CD14-positive monocyte (primary cell): Measurements from ENCODE around the gene ADAMTSL2. TPM values are rescaled to one million over a fixed set of nuclear protein-coding genes. Genes with fewer than 3 reads are reported as not detected.

Experiments
- DNase-seq, 3 donors: peaks; one replicate each; pipeline ENCODE4 v3.0.0-alpha.2; 2011 to 2022
- H2AFZ ChIP-seq: 2 replicates; pipeline ENCODE4 v1.6.0; 2012; ENCODE audit warnings: mild to moderate bottlenecking, low read depth, low read length, inconsistent platforms; ENCODE audit not compliant: insufficient read depth, poor library complexity, severe bottlenecking
- H3K27ac ChIP-seq, 2 donors: 1 replicate in 1 of 2; 2 replicates in 1 of 2; pipeline ENCODE4 v1.5.1; 2012 to 2013; ENCODE audit warnings: low read length in 2 of 2, control low read depth in 1 of 2, inconsistent platforms in 1 of 2, low read depth in 1 of 2, mild to moderate bottlenecking in 1 of 2
- H3K27me3 ChIP-seq, 2 donors: one replicate each; pipeline versions ENCODE4 v1.6.0 to v1.6.1; 2011 to 2013; ENCODE audit warnings: low read length in 2 of 2; ENCODE audit not compliant: control insufficient read depth in 2 of 2, insufficient read depth in 2 of 2
- H3K36me3 ChIP-seq, 2 donors: replicated peaks in 1 of 2; 1 replicate in 1 of 2; 2 replicates in 1 of 2; pipeline versions ENCODE4 v1.5.1 to v1.6.1; 2012 to 2013; ENCODE audit warnings: low read length in 2 of 2, control low read depth in 1 of 2, inconsistent platforms in 1 of 2, mild to moderate bottlenecking in 1 of 2; ENCODE audit not compliant: insufficient read depth in 2 of 2, control insufficient read depth in 1 of 2
- H3K4me1 ChIP-seq, 2 donors: 1 replicate in 1 of 2; 2 replicates in 1 of 2; pipeline versions ENCODE4 v1.5.1 to v1.6.1; 2012 to 2013; ENCODE audit warnings: low read length in 2 of 2, control low read depth in 1 of 2, inconsistent platforms in 1 of 2, mild to moderate bottlenecking in 1 of 2, moderate library complexity in 1 of 2; ENCODE audit not compliant: insufficient read depth in 2 of 2, control insufficient read depth in 1 of 2
- H3K4me2 ChIP-seq: replicated peaks from 2 replicates; pipeline ENCODE3; 2012; ENCODE audit warnings: low read length, moderate library complexity, mild to moderate bottlenecking; ENCODE audit not compliant: poor library complexity, severe bottlenecking; ENCODE audit errors: extremely low read depth
- H3K4me3 ChIP-seq, 3 experiments: fragments of 200-600 bp in 1 of 3; sonication (generic) in 1 of 3; replicated peaks in 1 of 3; 1 replicate in 2 of 3; 2 replicates in 1 of 3; pipeline ENCODE4 v1.5.1; 2011 to 2013; ENCODE audit warnings: low read length in 3 of 3, mild to moderate bottlenecking in 3 of 3, control low read depth in 2 of 3, low read depth in 2 of 3, inconsistent platforms in 1 of 3, moderate library complexity in 1 of 3
- H3K79me2 ChIP-seq: 2 replicates; pipeline ENCODE4 v1.6.0; 2012; ENCODE audit warnings: mild to moderate bottlenecking, control low read depth, inconsistent platforms, low read length, moderate library complexity; ENCODE audit not compliant: insufficient read depth
- H3K9ac ChIP-seq: 2 replicates; pipeline ENCODE4 v1.6.0; 2017; ENCODE audit warnings: low read length, mild to moderate bottlenecking; ENCODE audit not compliant: insufficient read depth, poor library complexity, severe bottlenecking
- H3K9me3 ChIP-seq, 2 donors: replicated peaks in 1 of 2; 1 replicate in 1 of 2; 2 replicates in 1 of 2; pipeline versions ENCODE4 v1.5.1 to v1.6.1; 2012 to 2013; ENCODE audit warnings: low read length in 2 of 2, control low read depth in 1 of 2; ENCODE audit not compliant: control insufficient read depth in 1 of 2, insufficient read depth in 1 of 2
- H4K20me1 ChIP-seq: 2 replicates; pipeline ENCODE4 v1.6.0; 2012; ENCODE audit warnings: mild to moderate bottlenecking, low read length, control low read depth, moderate library complexity; ENCODE audit not compliant: insufficient read depth
- H3K27ac Mint-ChIP-seq, 7 donors: one replicate each; pipeline ENCODE4 v1.8.0; 2020; ENCODE audit warnings: mild to moderate bottlenecking in 7 of 7, mixed read lengths in 7 of 7, moderate library complexity in 6 of 7, inconsistent platforms in 2 of 7
- H3K27me3 Mint-ChIP-seq, 3 donors: one replicate each; pipeline ENCODE4 v1.8.0; 2021 to 2022; ENCODE audit warnings: low read depth in 3 of 3, mild to moderate bottlenecking in 3 of 3, mixed read lengths in 3 of 3, moderate library complexity in 3 of 3, inconsistent platforms in 1 of 3
- H3K36me3 Mint-ChIP-seq, 2 donors: one replicate each; pipeline ENCODE4 v1.8.0; 2020; ENCODE audit warnings: mixed read lengths in 2 of 2, inconsistent platforms in 1 of 2, mild to moderate bottlenecking in 1 of 2
- H3K4me1 Mint-ChIP-seq: one replicate; pipeline ENCODE4 v1.8.0; 2020; ENCODE audit warnings: mild to moderate bottlenecking, mixed read lengths
- H3K4me3 Mint-ChIP-seq, 2 donors: one replicate each; pipeline ENCODE4 v1.8.0; 2020; ENCODE audit warnings: mild to moderate bottlenecking in 2 of 2, mixed read lengths in 2 of 2, moderate library complexity in 1 of 2
- H3K9me3 Mint-ChIP-seq, 7 donors: one replicate each; pipeline ENCODE4 v1.8.0; 2020 to 2022; ENCODE audit warnings: mixed read lengths in 7 of 7, mild to moderate bottlenecking in 6 of 7, moderate library complexity in 6 of 7, inconsistent platforms in 2 of 7
- CTCF ChIP-seq: fragments of 200-600 bp; IDR thresholded peaks from one replicate; pipeline ENCODE4 v1.8.0; 2022; ENCODE audit warnings: antibody characterized with exemption, mild to moderate bottlenecking
- WGBS: methylation state at CpG from one replicate; pipeline ENCODE4 v1.1.5; 2013; ENCODE audit warnings: missing lambda C conversion rate; ENCODE audit not compliant: insufficient coverage; 5-methylcytosine and 5-hydroxymethylcytosine counted together
- intact Hi-C, 2 donors: fragments of 100-400 bp; cut with micrococcal nuclease; formaldehyde crosslinking; loops; one replicate each; pipeline versions ENCODE4 v1.15.0 to v1.15.1; 2023
- polyA plus RNA-seq, 3 donors: library from polyadenylated mRNA; depleted of rRNA in 1 of 3; unstranded in 2 of 3; stranded (reverse) in 1 of 3; fragments of 300-500 nt in 2 of 3; fragments of >200 nt in 1 of 3; fragmentation: Illumina TruSeq in 2 of 3; gene quantifications; 1 replicate in 2 of 3; 2 replicates in 1 of 3; pipeline ENCODE4 v1.2.3, GENCODE V29; 2012 to 2021

Gene ADAMTSL2
- polyA plus RNA-seq, 3 donors, result 0.08 TPM; not detected in 2

GRCh38 chr9:133605446-133605845 lies 70.9 kb downstream of the ADAMTSL2 start:
- H3K27me3 Mint-ChIP-seq, result peaks cover 14 to 36% (median 29%) of the 10 kb centered on the region in 3 donors
- H3K9ac ChIP-seq, result no peak overlapping the region
- H3K4me3 ChIP-seq, result no peak overlapping the region
- no peaks in the 10 kb centered on the region for H3K36me3 ChIP-seq
- peaks cover 0 to 16% of the 10 kb centered on the region in 2 donors for H3K27me3 ChIP-seq
- H3K4me1 Mint-ChIP-seq, result no peaks in the 10 kb centered on the region
- H3K9me3 ChIP-seq, result no peaks in the 10 kb centered on the region
- TF ChIP-seq CTCF, result no peak
- H3K27ac Mint-ChIP-seq, result no peak overlapping the region
- intact Hi-C loops, result no loop called here
- no peak overlapping the region for H3K4me2 ChIP-seq
- no peak for DNase-seq
- H4K20me1 ChIP-seq, result no peaks in the 10 kb centered on the region
- peaks cover 0 to 6% (median 0%) of the 10 kb centered on the region in 7 donors for H3K9me3 Mint-ChIP-seq
- H3K79me2 ChIP-seq, result no peaks in the 10 kb centered on the region
- H3K4me1 ChIP-seq, result no peaks in the 10 kb centered on the region
- WGBS, result 86% methylated on average over 8 of the region's 17 CpGs
- no peak overlapping the region for H2AFZ ChIP-seq
- no peak overlapping the region for H3K4me3 Mint-ChIP-seq
- no peak overlapping the region for H3K27ac ChIP-seq
- H3K36me3 Mint-ChIP-seq, result no peaks in the 10 kb centered on the region

GRCh38 chr9:133605856-133606707 lies 71.6 kb downstream of the ADAMTSL2 start:
- Histone ChIP-seq H3K27me3 (peaks cover 0 to 19% of the 10 kb centered on the region in 2 donors), H3K27ac (no peak overlapping the region), H2AFZ (no peak overlapping the region), H3K36me3 (no peaks in the 10 kb centered on the region), H4K20me1 (no peaks in the 10 kb centered on the region), H3K9ac (no peak overlapping the region), H3K4me2 (no peak overlapping the region), H3K4me1 (no peaks in the 10 kb centered on the region), H3K79me2 (no peaks in the 10 kb centered on the region), H3K4me3 (no peak overlapping the region), H3K9me3 (no peaks in the 10 kb centered on the region)
- no peak for DNase-seq
- peaks cover 0 to 6% (median 0%) of the 10 kb centered on the region in 7 donors for H3K9me3 Mint-ChIP-seq
- 79% methylated on average over 12 of the region's 16 CpGs for WGBS
- no peak overlapping the region for H3K4me3 Mint-ChIP-seq
- peaks cover 15 to 39% (median 29%) of the 10 kb centered on the region in 3 donors for H3K27me3 Mint-ChIP-seq
- no peaks in the 10 kb centered on the region for H3K36me3 Mint-ChIP-seq
- intact Hi-C loops, result no loop called here
- no peak overlapping the region for H3K27ac Mint-ChIP-seq
- TF ChIP-seq CTCF, result no peak
- H3K4me1 Mint-ChIP-seq, result no peaks in the 10 kb centered on the region
